GM19372 (cell line): ENCODE data around the gene BRD3OS.
"Not testable (repeated sequence)": the region's sequence is repeated elsewhere in the genome, so short reads cannot be mapped to it uniquely, and the experiment has no call there.

Experiments
- ATAC-seq: cut with Tn5 transposase; IDR thresholded peaks from one replicate; pipeline ENCODE4 v1.9.1; 2021; ENCODE audit warnings: mild to moderate bottlenecking, low read depth, moderate library complexity; ENCODE audit not compliant: unreplicated experiment

The BRD3OS gene

DNA sequence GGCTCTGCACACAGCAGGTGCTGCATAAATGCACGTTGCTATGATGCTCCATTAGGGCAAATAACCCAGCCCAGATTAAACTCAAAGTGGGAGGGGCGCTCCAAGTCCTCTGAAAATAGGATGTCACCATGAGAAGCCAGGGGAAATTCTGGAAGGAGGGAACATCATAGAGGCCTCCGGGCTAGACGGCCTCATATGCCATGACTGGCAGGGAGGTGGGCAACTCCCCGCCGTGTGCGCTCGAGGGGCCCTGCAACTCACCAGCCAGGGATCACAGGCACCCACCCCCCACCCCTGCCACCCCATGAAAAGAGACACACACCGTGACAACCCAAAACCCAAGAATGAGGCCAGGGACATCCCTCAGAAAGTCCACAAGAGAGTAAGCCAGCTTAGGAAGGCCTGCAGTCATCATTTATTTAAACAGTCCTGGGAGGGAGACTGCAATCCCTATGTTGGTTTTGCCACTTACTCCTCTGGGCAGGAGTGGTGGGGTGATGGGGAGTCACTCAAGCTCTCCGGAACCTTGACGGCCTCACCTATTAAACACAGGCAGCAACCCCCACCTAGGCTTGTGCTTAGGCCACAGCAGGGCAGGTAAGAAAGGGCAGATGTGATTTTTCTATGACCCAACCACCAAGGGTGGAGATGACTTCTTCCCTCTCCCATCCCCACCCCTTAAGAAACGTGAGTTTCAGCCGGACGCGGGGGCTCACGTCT is 37.2 kb upstream of the BRD3OS start:
- no peak for ATAC-seq

DNA sequence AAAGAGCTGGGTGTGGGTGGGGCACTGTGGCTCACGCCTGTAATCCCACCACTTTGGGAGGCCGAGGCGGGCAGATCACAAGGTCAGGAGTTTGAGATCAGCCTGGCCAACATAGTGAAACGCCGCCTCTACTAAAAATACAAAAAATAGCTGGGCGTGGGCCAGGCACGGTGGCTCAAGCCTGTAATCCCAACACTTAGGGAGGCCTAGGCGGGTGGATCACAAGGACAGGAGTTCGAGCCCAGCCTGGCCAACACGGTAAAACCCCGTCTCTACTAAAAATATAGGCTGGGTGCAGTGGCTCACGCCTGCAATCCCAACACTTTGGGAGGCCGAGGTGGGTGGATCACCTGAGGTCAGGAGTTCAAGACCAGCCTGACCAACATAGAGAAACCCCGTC is 36.5 kb upstream of the BRD3OS start:
- not testable (repeated sequence) for ATAC-seq

DNA sequence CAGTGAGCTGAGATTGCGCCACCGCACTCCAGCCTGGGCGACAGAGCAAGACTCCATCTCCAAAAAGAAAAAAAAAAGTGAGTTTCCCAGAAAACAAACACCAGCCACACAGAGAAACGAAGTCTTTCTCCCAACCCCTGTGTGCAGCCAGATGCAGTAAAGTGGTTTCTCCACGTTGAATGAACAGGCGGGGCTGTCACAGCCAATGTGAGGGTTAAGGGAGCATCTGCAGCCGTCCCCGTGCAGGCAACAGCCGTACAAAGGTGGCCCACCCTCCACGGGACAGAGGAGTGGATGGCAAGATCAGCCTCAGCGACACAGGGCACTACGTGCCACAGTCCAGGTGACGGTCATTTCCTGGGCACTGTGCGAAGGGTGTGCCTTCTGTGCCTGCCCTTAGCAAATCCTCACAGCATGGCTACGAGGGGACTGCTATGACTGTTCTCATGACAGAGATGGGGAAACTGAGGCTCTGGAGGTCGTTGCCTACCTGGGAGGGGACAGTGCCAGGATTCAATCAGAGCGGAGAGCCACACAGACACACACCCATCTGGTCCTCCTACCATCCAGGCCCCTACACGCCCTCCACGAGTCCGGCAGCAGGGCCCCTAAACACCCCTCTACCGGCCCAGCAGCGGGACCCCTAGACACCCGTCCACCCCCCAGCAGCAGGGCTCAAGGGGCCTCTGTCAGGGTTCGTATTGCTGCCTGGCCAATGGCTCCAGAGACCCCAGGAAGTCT is 35.5 kb upstream of the BRD3OS start:
- no peak for ATAC-seq

DNA sequence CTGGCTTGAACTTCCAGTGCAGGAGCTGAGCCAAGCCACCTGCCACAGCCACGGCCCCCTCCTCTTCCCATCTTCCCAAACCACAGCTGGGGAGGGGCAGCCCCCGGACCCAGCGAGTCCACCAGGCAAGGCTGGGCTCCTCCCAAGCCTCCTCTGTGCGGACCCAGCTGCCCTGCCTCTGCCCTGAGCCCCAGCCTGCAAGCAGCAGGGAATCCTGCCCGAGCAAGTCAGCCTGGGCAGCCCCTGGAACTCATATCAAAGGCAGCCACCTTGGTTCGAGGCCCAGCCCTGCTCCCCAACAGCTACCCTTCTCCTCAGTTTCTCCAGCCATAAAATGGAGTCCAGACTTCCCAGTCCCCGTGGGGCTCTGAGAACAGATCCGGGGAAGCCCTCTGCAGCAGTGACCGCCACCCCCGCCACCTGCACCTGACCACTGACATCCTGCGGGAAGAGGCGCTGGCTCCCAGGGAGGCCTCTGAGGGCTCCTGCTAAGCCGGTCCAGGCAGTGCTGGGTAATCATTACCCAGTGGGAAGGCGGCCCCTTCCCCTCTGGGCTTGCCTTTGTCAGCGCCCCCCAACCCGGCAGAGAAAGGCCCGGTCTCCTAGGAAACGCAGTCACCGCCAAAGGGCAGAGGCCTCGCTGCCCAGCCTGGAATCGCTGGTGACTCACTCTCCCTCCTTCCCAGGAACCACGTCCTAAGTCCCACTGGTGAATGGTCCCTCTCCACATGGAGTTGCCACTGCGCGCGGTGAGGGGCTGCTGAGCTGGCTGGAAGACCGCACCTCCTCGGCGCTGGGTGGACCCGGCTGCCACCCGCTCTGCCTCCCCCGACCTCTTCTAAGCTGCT is 34.7 kb upstream of the BRD3OS start:
- no peak for ATAC-seq

DNA sequence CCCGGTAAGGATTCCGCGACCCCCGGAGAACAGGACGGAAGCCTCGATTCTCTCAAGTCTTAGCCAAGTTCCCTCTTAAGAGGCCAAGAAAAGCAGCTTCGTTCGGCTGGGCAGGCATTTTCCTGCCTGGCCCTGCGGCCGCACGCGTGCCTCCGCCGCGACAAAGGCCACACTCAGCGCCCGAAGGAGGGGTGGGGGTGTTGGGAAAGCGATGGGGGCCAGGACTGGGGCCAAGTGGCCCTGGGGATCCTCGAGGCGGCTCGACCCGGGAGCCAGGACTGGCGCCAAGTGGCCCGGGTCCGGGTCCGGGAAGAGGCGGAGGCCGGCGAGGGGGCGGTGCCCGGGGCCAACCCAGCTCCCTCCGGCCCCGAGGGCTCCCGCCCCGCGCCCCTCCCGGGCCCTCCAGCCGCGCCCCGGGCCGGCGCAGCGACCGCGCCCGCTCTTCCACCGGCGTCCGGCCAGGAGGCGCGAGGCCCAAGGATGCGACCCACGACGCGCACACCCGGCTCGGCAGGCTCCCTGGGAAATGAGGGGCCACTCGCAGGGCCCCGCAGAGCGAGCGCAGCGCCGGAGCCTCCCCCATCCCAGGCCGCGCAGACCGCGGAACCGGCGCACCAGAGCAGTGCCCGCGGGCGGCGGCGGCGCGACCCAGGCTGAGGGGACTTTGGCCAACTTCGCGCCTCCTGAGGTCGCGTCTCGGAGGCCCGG is 33.9 kb upstream of the BRD3OS start:
- peak; percentile 4 for ATAC-seq

DNA sequence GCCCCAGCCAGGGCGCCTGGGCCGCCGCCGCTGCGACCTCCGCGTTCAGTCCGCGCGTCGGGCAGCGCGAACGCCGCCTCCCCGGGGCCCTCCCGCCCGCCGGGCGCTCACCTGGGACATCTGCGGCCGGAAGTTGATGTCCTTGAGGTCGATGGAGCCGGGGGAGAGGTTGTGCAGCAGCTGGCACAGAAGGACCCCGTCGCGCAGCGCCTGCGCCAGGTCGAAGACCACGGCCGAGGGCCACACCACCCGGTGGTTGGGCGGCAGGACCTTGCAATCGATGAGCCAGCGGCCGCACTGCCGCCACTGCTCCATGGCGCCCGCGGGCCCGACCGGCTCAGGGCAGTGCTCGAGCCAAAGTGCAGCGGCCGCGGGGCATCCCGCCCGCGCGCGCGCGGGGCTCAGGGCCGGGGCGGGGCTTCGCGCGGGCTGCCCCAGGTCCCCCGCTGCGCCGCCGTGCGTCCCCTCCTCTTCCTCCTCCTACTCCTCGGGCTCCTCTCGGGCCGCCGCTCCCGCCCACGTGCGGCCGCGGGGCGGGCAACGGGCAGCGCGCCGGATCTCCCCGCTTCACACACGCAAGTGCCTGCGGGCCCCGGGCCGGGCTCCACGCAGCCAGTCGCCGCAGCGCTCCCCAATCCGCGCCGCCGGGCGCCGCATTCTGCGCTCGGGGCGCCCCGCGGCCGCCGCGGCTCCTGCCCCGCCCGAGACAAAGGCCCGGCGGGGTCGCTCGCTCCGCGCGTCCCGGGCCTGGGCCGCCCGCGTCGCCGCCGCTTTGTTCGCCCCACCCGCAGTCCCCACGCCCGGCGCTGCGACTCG is 33.1 kb upstream of the BRD3OS start, which contains the start of gene VAV2:
Gene VAV2, minus strand, starts transcription at position 361 of the 816 bp plus-strand sequence. Its CDS starts 46 bp downstream, at position 315.
- ATAC-seq = peak; percentile 49

DNA sequence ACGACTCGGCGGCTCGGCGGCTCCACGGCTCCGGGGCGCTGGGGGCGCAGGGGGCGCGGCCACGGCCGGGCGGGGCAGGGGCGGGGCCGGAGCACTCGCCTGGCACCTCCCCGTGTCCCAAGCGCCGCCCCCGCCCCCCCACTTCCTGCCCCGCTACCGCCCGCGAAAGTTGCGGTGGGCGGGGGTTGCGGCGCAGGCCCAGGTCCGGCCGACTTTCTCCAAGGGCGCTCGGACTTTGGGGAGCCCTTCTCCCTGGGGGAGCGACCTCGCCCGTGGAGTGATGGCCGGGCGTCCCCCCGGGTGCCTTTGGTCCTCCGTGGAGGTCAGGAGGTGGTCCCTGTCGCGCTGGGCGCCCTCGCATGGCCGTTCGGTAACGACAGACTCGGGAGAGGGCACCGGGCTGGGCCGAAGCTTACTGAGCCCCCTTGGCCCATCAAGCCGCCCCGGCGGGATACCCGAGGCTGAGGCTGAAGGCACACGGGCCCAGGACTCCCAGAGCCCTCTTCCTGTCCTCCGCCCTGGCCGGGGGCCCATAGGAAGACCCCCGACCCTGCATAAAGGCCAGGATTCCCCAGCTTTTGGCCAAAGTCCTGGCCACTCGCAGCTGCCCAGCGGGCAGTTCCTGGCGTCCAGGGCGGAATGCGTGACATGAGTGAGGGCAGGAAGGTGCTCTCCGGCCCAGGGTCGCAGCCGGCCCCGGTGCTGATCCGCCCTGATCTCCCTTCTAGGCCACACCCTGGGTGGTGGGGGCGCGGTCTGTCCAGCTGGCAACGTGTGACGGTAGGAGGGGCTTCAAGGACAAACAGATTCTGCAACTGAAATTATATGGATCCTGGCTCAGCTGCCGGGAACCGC is 32.3 kb upstream of the BRD3OS start:
- ATAC-seq = peak; percentile 46

DNA sequence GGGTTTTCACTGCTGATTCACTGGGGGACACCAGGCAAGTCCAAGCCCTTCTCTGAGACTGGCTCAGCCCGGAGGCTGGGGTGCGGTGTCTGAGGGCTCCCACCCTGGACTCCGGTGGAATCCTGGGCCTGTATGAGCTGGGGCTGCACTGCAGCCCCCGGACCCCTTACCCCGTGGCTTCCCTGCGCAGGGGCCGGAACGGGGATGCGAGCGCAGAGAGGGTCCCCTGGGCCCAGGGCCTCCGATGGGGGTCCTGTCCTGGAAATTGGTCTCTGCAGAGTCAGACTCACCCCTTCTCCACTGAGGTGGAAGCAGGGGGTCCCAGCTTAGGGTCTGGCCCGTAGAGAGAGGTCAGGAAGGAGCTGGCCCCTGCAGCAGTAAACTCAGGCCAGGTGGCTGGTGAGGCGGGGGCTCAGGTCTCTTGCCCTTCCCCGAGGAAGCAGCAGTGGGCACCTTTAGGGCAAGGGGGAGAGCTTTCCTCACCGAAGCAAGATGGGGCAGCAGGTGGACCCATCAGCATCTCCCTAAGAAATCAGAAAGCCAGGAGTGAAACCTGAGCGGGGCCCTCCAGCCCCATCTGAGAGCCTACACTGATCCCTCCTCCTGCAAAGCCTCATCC is 31.5 kb upstream of the BRD3OS start:
- ATAC-seq = no peak

DNA sequence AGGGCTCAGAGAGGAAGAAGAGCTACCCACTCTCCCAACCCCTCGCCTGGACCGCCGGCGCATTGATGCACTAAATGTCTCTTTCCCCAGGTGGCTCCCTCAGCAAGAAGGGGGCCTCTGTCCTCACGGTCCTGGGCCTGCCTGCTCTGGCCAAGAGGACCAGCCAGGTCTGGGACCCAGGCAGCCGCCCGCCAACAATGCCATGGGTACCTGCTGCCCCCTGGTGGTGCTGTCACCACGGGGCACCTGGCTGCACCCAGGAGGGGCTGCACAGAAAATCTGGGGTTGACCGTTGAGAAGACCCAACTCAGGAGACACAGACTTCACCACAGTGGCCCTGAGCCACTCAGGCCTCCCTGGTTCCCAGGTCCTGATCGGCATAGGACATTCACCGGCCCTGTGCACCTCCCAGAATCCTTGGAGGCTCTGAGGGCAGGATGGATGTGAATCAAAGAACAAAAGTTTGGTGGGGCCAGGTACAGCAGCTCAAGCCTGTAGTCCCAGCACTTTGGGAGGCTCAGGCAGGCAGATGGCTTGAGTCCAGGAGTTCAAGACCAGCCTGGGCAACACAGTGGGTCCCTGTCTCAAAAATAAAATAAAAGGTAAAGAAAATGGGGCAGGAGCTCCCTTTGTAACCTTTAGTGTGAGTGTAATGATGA is 30.8 kb upstream of the BRD3OS start:
- no peak for ATAC-seq

DNA sequence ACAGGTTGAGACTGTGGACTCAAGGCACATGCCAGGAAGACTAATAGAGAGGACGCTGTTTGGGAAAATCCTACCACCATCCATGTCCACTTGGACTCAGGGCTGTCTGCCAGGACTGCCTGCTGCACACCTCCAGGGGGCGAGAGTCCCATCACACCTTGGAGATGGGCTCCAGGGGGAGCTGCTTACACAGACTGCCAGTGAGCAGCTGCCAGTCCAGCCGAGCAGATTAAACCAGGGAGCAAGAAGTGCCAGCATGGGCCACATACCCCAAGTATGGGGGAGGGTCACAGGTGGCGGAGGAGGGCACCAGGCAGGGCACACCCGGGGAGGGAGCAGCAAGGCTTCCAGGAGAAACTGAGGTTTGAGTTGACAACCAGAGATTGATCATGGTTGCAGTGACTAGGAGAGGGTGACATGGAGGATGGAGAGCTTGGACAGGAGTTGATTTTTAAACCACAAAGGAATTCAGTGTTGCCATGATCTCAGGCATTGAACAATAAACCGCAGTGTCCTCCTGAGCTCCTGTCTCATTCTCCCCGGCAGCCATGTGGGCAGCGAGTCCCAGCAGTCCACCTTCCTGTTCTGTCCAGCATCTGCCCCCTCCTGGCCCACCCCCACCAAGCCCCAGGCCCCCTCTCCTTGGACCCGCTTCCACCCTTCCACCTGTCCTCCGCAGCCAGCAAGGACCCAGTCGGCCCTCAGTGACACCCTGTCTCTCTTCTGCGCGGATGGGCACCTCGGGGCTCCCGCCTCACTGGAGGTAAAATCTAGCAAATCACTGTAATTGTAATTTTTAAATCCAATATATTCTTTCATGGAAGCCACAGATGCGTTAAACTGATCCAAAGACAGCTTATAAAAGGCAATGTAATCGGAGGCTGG is 30.0 kb upstream of the BRD3OS start:
- ATAC-seq = no peak

DNA sequence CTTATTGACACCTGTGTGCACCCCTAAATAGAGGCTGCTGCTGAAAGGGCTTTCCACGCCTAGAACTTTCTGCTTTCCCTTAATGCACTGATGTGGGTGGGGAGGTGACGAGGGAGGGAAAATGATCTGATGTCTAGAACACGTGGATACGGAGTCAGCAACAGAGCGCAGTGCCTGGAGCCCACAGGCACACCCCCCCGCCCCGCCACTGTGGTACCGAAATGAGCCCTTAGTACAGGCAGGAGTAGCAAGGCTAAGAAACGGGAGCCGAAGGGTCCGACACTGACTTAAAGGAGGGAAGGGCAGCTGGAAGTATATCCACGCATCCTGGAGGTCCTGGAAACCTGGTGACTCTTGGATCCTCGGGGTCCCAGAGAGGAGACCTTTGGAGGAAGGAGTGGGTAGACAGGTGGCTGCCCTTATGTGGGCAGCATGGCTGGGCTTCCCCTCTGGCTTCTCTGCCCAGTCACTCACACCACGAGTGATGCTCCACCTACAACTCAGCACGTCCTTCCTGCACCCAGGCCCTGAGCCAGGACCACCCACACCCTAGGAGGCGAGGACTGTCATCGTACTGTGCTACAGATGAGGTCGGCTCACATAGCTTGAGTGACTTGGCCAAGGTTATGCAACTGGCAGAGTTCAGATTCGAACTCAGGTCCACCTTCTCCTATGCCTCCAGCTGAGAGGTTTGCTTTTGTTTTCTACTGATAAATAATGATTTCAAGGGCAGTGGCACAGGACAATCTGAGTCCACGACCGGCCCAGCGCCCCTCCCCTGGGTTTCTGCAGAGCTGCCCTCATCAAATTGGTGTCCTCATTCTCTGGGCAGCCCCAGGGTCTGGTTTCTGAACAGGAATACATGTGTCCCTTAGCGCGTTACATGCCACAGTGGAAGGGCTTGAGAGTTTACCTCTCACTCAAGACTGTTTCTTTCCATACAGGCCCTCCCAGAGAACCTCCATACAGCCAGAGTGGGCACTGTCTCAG is 28.5 kb upstream of the BRD3OS start:
- ATAC-seq = no peak

DNA sequence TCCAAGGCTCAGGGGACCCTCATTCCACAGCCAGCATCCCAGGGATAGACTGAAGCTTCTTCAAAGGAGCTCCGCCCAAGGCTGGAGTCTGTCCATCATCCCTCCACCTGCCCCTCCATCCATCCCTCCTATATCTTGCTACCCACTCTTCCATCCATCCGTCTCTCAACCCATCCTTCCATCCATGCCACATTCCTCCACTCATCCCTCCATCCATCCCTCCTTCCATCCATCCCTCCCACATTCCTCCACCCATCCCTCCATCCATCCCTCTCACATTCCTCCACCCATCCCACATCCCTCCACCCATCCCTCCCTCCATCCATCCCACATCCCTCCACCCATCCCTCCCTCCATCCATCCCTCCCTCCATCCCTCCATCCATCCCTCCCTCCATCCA is 27.7 kb upstream of the BRD3OS start:
- ATAC-seq = no peak

DNA sequence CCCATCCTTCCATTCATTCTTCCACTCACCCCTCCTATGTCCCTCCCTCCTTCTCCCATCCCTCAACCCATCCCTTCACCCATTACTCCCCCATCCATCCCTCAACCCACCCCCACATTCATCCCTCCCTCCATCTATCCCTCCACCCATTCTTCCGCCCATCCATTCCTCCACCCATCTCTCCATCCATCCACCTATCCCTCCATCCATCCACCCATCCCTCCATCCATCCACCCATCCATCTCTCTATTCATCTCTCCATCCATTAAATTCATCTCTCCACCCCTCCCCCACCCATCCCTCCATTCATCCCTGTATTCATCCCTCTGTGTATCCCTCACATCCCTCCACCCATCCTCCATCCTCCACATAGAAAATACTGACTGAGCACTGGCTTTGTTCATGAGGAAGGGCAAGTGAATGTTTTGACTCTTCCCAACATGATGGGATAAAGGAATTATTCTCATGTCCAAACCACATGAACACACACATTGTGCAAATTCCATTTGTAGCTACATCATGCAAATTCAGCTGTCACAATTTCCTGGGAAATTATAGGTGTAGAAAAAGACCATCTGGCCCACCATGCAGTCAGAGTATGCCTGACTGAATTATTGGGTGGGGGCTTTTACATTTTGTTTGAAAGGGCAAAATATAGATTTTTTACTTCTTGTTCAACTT is 26.2 kb upstream of the BRD3OS start:
- no peak for ATAC-seq

DNA sequence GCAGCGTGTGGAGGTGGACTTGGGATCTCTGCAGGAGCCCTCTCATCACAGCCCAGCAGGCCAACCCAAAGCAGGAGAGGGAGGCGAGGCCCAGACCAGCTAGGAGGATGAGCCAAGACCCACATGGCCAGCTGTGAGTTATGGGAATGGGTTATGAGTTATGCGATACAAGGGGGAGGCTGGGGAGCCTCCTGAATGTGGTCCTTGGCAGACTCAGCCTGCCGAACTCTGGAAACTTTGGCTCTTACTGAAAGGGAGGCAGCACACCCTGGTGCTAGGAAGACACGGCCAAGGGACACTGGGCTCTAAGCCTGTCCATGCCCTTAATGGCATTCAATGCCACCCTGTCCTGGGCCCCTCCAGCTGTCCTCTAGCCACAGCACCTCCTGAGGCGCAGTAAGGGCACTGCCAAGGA is 25.4 kb upstream of the BRD3OS start:
- ATAC-seq = no peak

DNA sequence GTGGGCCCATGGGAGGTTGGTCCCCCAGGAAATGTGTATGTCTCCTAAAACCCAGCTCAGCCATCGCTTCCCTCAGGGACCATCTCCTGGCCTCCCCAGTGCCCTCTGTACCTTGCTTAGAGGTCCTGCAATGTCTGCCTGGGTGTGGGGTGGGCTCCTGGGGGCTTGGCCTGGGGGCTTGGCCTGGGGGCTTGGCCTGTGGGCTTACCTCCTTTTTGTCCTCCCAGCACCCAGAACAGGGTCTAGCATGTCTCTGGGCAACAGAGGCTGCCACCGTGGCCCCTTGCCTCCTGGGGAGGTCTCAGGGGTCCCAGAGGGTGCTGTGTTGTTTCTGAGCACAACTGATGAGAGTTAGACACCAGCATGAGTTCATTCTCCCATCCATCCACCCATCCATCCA is 22.5 kb upstream of the BRD3OS start:
- ATAC-seq = no peak
